OCI-LY1 (cell line): ENCODE results near the gene RAPGEF5.

ENCODE experiments used
- H2AFZ ChIP-seq: fragments of 200-600 bp; sonication (generic), shearing (Covaris generic); 2 replicates; pipeline ENCODE4 v1.6.0; 2014; ENCODE audit warnings: antibody characterized with exemption, mild to moderate bottlenecking, low read length
- H3F3A ChIP-seq: fragments of 200-600 bp; sonication (generic), shearing (Covaris generic); 2 replicates; pipeline ENCODE4 v1.6.0; 2014; ENCODE audit warnings: mild to moderate bottlenecking, antibody characterized with exemption, low read length, moderate library complexity; ENCODE audit not compliant: insufficient read depth
- H3K27ac ChIP-seq: fragments of 200-600 bp; sonication (generic); 2 replicates; pipeline ENCODE4 v1.5.1; 2014; ENCODE audit warnings: low read length, mixed run types, mild to moderate bottlenecking, low read depth; ENCODE audit not compliant: poor library complexity, severe bottlenecking
- H3K27me3 ChIP-seq: fragments of 200-600 bp; sonication (generic); 2 replicates; pipeline ENCODE4 v1.6.0; 2014; ENCODE audit warnings: antibody characterized with exemption, mild to moderate bottlenecking, low read length, moderate library complexity; ENCODE audit not compliant: insufficient read depth
- H3K36me3 ChIP-seq: fragments of 200-600 bp; sonication (generic); 2 replicates; pipeline ENCODE4 v1.6.1; 2014; ENCODE audit warnings: mild to moderate bottlenecking, antibody characterized with exemption, low read length, moderate library complexity, mixed read lengths; ENCODE audit not compliant: insufficient read depth
- H3K4me1 ChIP-seq: fragments of 200-600 bp; sonication (generic); 2 replicates; pipeline ENCODE4 v1.5.1; 2014; ENCODE audit warnings: mild to moderate bottlenecking, low read length, moderate library complexity; ENCODE audit not compliant: insufficient read depth, severe bottlenecking
- H3K4me2 ChIP-seq: fragments of 200-600 bp; sonication (generic), shearing (Covaris generic); 2 replicates; pipeline ENCODE4 v1.6.1; 2014; ENCODE audit warnings: low read length
- H3K4me3 ChIP-seq: fragments of 200-600 bp; sonication (generic); 2 replicates; pipeline ENCODE4 v1.5.1; 2014; ENCODE audit warnings: low read length, low read depth, mild to moderate bottlenecking, mixed read lengths; ENCODE audit not compliant: poor library complexity, severe bottlenecking
- H3K79me2 ChIP-seq: fragments of 200-600 bp; shearing (Covaris generic); 2 replicates; pipeline ENCODE4 v1.6.1; 2016; ENCODE audit warnings: mixed run types, low read length, mixed read lengths; ENCODE audit not compliant: insufficient read depth
- H3K9ac ChIP-seq: fragments of 200-600 bp; sonication (generic), shearing (Covaris generic); 2 replicates; pipeline ENCODE4 v1.6.1; 2014; ENCODE audit warnings: mild to moderate bottlenecking, low read length, mixed read lengths
- H3K9me2 ChIP-seq: fragments of 200-600 bp; sonication (generic), shearing (Covaris generic); 2 replicates; pipeline ENCODE4 v1.6.1; 2014; ENCODE audit warnings: low read depth, mild to moderate bottlenecking, low read length, mixed read lengths
- H3K9me3 ChIP-seq: fragments of 200-600 bp; shearing (Covaris generic); 2 replicates; pipeline ENCODE4 v1.6.1; 2014; ENCODE audit warnings: low read length, mixed read lengths
- H4K20me1 ChIP-seq: fragments of 200-600 bp; sonication (generic), shearing (Covaris generic); 2 replicates; pipeline ENCODE4 v1.6.0; 2016; ENCODE audit warnings: mild to moderate bottlenecking, low read length; ENCODE audit not compliant: insufficient read depth
- EZH2 ChIP-seq: fragments of 200-600 bp; sonication (generic), shearing (Covaris generic); IDR thresholded peaks from 2 replicates; pipeline ENCODE4 v1.8.0; 2017; ENCODE audit warnings: borderline replicate concordance, mixed run types, mild to moderate bottlenecking, antibody characterized with exemption, low read length, moderate library complexity, mixed read lengths
- TF ChIP-seq, protein P1 (sequence below): fragments of 200-600 bp; sonication (generic), shearing (Covaris generic); IDR thresholded peaks from 2 replicates; pipeline ENCODE4 v1.5.1; 2017; ENCODE audit warnings: mild to moderate bottlenecking, antibody characterized with exemption, low read length, moderate library complexity, mixed read lengths

RAPGEF5 gene

DNA sequence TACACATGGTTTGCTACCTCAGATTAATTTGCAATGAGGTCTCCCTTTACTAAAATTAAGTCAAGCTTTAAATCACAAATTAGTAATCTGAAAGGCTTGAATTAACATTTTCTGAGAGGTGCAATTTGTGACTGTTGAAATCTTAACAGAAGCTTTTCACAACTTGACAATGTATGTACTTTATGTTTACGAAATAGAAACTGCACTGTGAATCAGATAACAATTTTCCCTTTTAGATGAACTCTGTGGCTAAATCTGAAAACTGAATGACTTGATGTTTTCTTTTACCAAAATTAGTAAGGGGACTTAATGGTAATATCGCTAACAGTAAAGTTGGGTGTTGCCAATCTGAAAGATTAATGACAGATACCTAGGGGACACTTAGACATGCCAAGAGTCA is 197.6 kb downstream of the RAPGEF5 start:
- H3K4me3 ChIP-seq = no peak overlapping the region
- TF ChIP-seq EZH2 = no peak
- TF ChIP-seq, protein P1, sequence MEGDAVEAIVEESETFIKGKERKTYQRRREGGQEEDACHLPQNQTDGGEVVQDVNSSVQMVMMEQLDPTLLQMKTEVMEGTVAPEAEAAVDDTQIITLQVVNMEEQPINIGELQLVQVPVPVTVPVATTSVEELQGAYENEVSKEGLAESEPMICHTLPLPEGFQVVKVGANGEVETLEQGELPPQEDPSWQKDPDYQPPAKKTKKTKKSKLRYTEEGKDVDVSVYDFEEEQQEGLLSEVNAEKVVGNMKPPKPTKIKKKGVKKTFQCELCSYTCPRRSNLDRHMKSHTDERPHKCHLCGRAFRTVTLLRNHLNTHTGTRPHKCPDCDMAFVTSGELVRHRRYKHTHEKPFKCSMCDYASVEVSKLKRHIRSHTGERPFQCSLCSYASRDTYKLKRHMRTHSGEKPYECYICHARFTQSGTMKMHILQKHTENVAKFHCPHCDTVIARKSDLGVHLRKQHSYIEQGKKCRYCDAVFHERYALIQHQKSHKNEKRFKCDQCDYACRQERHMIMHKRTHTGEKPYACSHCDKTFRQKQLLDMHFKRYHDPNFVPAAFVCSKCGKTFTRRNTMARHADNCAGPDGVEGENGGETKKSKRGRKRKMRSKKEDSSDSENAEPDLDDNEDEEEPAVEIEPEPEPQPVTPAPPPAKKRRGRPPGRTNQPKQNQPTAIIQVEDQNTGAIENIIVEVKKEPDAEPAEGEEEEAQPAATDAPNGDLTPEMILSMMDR = no peak
- H3K27me3 ChIP-seq = no peaks in the 10 kb centered on the region
- no peak overlapping the region for H3K4me2 ChIP-seq
- no peak overlapping the region for H3K9ac ChIP-seq
- no peaks in the 10 kb centered on the region for H3K9me3 ChIP-seq
- H3K36me3 ChIP-seq = peaks cover 45% of the 10 kb centered on the region
- H3K4me1 ChIP-seq = peaks cover 10% of the 10 kb centered on the region
- H3K79me2 ChIP-seq = no peaks in the 10 kb centered on the region
- no peak overlapping the region for H2AFZ ChIP-seq
- H3K9me2 ChIP-seq = no peaks in the 10 kb centered on the region
- H3F3A ChIP-seq = no peaks in the 10 kb centered on the region
- H4K20me1 ChIP-seq = no peaks in the 10 kb centered on the region
- no peak overlapping the region for H3K27ac ChIP-seq

DNA sequence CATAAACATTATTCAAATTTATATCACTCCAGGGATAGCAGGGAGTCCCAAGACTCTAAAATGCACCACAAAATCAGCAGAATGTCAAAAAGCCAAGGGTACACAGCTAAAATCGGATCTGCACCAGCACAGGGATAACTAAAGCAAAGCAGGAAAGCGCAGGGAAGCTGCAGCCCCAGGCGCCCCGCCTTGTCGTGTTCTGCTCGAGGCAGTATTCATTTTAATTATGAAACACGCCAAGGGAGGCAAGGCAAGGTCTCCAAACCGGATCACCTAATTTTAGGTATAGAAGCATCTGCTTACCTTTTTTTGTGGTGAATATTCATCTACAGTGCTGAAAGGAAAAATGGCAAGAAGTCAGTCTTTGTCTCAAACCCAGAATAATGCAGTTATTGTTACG is 199.4 kb downstream of the RAPGEF5 start:
- no peak overlapping the region for H3K4me2 ChIP-seq
- no peaks in the 10 kb centered on the region for H3F3A ChIP-seq
- H3K79me2 ChIP-seq = no peaks in the 10 kb centered on the region
- H3K27ac ChIP-seq = no peak overlapping the region
- peaks cover 13% of the 10 kb centered on the region for H3K4me1 ChIP-seq
- H4K20me1 ChIP-seq = no peaks in the 10 kb centered on the region
- no peak overlapping the region for H2AFZ ChIP-seq
- H3K4me3 ChIP-seq = no peak overlapping the region
- H3K9me3 ChIP-seq = no peaks in the 10 kb centered on the region
- peaks cover 51% of the 10 kb centered on the region for H3K36me3 ChIP-seq
- no peak for TF ChIP-seq EZH2
- TF ChIP-seq, protein P1 = no peak
- H3K9ac ChIP-seq = no peak overlapping the region
- no peaks in the 10 kb centered on the region for H3K9me2 ChIP-seq
- H3K27me3 ChIP-seq = no peaks in the 10 kb centered on the region

DNA sequence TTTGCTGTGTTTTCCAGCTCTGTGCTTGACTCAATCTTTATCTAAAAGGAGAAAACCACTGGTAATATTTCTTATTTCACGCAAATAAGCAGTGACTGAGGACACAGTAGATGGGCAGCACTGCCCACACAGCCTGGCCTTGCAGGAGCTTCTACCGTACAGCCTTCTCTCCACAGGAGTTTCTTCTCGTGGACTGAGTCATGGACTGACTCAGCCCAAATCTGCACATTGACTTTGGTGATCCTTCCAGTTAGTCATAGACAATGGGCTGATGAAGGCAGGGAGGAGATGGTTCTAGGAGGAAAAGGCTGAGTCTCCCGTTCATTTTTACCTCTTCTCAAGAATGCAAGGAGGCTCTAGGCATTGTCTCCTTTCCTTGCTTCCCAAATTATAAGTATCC is 200.7 kb downstream of the RAPGEF5 start:
- Histone ChIP-seq H3K4me3 (no peak overlapping the region), H3K79me2 (no peaks in the 10 kb centered on the region), H3K27ac (no peak overlapping the region), H4K20me1 (no peaks in the 10 kb centered on the region), H3F3A (no peaks in the 10 kb centered on the region), H3K9me2 (no peaks in the 10 kb centered on the region), H3K9ac (no peak overlapping the region), H3K36me3 (peaks cover 51% of the 10 kb centered on the region), H3K9me3 (no peaks in the 10 kb centered on the region), H3K27me3 (no peaks in the 10 kb centered on the region), H3K4me2 (no peak overlapping the region), H2AFZ (no peak overlapping the region), H3K4me1 (peaks cover 13% of the 10 kb centered on the region)
- TF ChIP-seq, protein P1 = no peak
